Uterus (tissue), 2 donors: ENCODE results near the gene GPN2.

Experiments
- CTCF ChIP-seq, 4 experiments: fragments of 200-600 bp in 2 of 4; fragments of 450-650 bp in 2 of 4; sonication (generic) in 2 of 4; IDR thresholded peaks; one replicate each; pipeline ENCODE4 v1.5.1; 2016 to 2019; ENCODE audit warnings: antibody characterized with exemption in 4 of 4, mild to moderate bottlenecking in 2 of 4, moderate library complexity in 1 of 4
- POLR2A ChIP-seq, 2 donors: fragments of 450-650 bp; IDR thresholded peaks; one replicate each; pipeline ENCODE4 v1.6.1; 2016; ENCODE audit warnings: antibody characterized with exemption in 2 of 2, mild to moderate bottlenecking in 1 of 2, moderate library complexity in 1 of 2

- TF ChIP-seq CTCF (IDR thresholded peaks at IDR 0.05) = no peak
- TF ChIP-seq POLR2A (IDR thresholded peaks at IDR 0.05) = no peak
These were observed 22.0 kb upstream of the GPN2 start for GRCh38 chr1:26912147-26912490.
